ENCODE data around the gene CASK.
"Not testable (repeated sequence)": the region's sequence is repeated elsewhere in the genome, so short reads cannot be mapped to it uniquely, and the experiment has no call there.

The CASK gene

GRCh38 chrX:41616935-41617334 lies 306.4 kb downstream of the CASK start:
- no peak for DNase-seq

GRCh38 chrX:41616255-41616654 lies 307.1 kb downstream of the CASK start:
- DNase-seq: no peak

GRCh38 chrX:41608244-41608643 lies 315.1 kb downstream of the CASK start:
- DNase-seq: no peak

- DNase-seq: no peak
These were observed 316.0 kb downstream of the CASK start for GRCh38 chrX:41607264-41607832.

GRCh38 chrX:41606057-41606456 lies 317.3 kb downstream of the CASK start:
- DNase-seq: not testable (repeated sequence)

GRCh38 chrX:41604766-41605543 lies 318.4 kb downstream of the CASK start:
- DNase-seq: no peak

- no peak for DNase-seq
These were observed 319.2 kb downstream of the CASK start for GRCh38 chrX:41604177-41604576.

- no peak for DNase-seq
These were observed 319.8 kb downstream of the CASK start for GRCh38 chrX:41603596-41603995.

- DNase-seq: no peak
These were observed 320.5 kb downstream of the CASK start for GRCh38 chrX:41602816-41603345.

GRCh38 chrX:41600291-41600690 lies 323.1 kb downstream of the CASK start:
- DNase-seq: no peak

- no peak for DNase-seq
These were observed 323.8 kb downstream of the CASK start for GRCh38 chrX:41599507-41599906.

GRCh38 chrX:41596596-41596995 lies 326.8 kb downstream of the CASK start:
- DNase-seq: no peak

GRCh38 chrX:41594634-41595033 lies 328.7 kb downstream of the CASK start:
- no peak for DNase-seq

- no peak for DNase-seq
These were observed 331.4 kb downstream of the CASK start for GRCh38 chrX:41591906-41592305.

GRCh38 chrX:41590641-41591040 lies 332.7 kb downstream of the CASK start:
- no peak for DNase-seq

- no peak for DNase-seq
These were observed 333.6 kb downstream of the CASK start for GRCh38 chrX:41589634-41590270.

GRCh38 chrX:41588271-41588670 lies 335.1 kb downstream of the CASK start:
- no peak for DNase-seq

GRCh38 chrX:41580423-41581064 lies 342.8 kb downstream of the CASK start:
- DNase-seq: no peak

- no peak for DNase-seq
These were observed 359.5 kb downstream of the CASK start for GRCh38 chrX:41563876-41564275.

- DNase-seq: no peak
These were observed 362.3 kb downstream of the CASK start for GRCh38 chrX:41561045-41561444.

- no peak for DNase-seq
These were observed 363.9 kb downstream of the CASK start for GRCh38 chrX:41559235-41560052.

GRCh38 chrX:41558531-41558930 lies 364.8 kb downstream of the CASK start:
- no peak for DNase-seq

GRCh38 chrX:41556958-41557357 lies 366.4 kb downstream of the CASK start:
- DNase-seq: no peak
